Stimulated activated CD8-positive, alpha-beta memory T cell treated with anti-CD3 and anti-CD28 coated beads, Interleukin-7, amount 100 ng/mL, for 4 hours (primary cell): ENCODE measurements around the gene UNC93B1.
"Not testable (repeated sequence)": the region's sequence is repeated elsewhere in the genome, so short reads cannot be mapped to it uniquely, and the experiment has no call there.

Experiments used
- DNase-seq, 2 donors: peaks; one replicate each; pipeline ENCODE4 v3.0.0-alpha.2; 2020; ENCODE audit warnings: low read depth in 2 of 2

UNC93B1 gene

GRCh38 chr11:68009391-68010089, 5.6 kb upstream of the UNC93B1 start:
- no peak for DNase-seq

GRCh38 chr11:68008381-68009337, 4.8 kb upstream of the UNC93B1 start:
- no peak for DNase-seq

- DNase-seq: no peak
Observed at GRCh38 chr11:68007498-68008380, 3.8 kb upstream of the UNC93B1 start.

- no peak for DNase-seq
Observed at GRCh38 chr11:68006606-68007166, 2.8 kb upstream of the UNC93B1 start.

GRCh38 chr11:68004551-68005335, 846 bp upstream of the UNC93B1 start:
- no peak for DNase-seq

GRCh38 chr11:68002938-68003845, 705 bp downstream of the UNC93B1 start:
- peak; percentile 26 to 56 for DNase-seq

- DNase-seq: no peak
Observed at GRCh38 chr11:68002575-68002937, 1.3 kb downstream of the UNC93B1 start.

- no peak for DNase-seq
Observed at GRCh38 chr11:67999704-68000103, 4.2 kb downstream of the UNC93B1 start.

GRCh38 chr11:67999201-67999629, 4.7 kb downstream of the UNC93B1 start:
- DNase-seq: no peak

- DNase-seq: no peak
Observed at GRCh38 chr11:67998150-67999045, 5.5 kb downstream of the UNC93B1 start.

- no peak for DNase-seq
Observed at GRCh38 chr11:67997475-67997921, 6.4 kb downstream of the UNC93B1 start.

GRCh38 chr11:67996622-67997474, 7.0 kb downstream of the UNC93B1 start:
- DNase-seq: no peak

GRCh38 chr11:67996051-67996450, 7.8 kb downstream of the UNC93B1 start:
- no peak for DNase-seq

- DNase-seq: not testable (repeated sequence)
Observed at GRCh38 chr11:67995579-67995978, 8.3 kb downstream of the UNC93B1 start.

- not testable (repeated sequence) for DNase-seq
Observed at GRCh38 chr11:67995129-67995528, 8.8 kb downstream of the UNC93B1 start.

- not testable (repeated sequence) for DNase-seq
Observed at GRCh38 chr11:67994387-67994786, 9.5 kb downstream of the UNC93B1 start.

GRCh38 chr11:67993821-67994220, 10.1 kb downstream of the UNC93B1 start:
- DNase-seq: peak in 1 of 2 donors; percentile 11
